GM19455 (cell line): Measurements from ENCODE around the gene ORM1.

ENCODE experiments used
- ATAC-seq: cut with Tn5 transposase; IDR thresholded peaks from one replicate; pipeline ENCODE4 v1.9.1; 2021; ENCODE audit not compliant: unreplicated experiment

The ORM1 gene

GRCh38 chr9:114341152-114341830 is 18.4 kb downstream of the ORM1 start:
- no peak for ATAC-seq

- no peak for ATAC-seq
Observed at GRCh38 chr9:114341991-114342390, 19.1 kb downstream of the ORM1 start.

DNA sequence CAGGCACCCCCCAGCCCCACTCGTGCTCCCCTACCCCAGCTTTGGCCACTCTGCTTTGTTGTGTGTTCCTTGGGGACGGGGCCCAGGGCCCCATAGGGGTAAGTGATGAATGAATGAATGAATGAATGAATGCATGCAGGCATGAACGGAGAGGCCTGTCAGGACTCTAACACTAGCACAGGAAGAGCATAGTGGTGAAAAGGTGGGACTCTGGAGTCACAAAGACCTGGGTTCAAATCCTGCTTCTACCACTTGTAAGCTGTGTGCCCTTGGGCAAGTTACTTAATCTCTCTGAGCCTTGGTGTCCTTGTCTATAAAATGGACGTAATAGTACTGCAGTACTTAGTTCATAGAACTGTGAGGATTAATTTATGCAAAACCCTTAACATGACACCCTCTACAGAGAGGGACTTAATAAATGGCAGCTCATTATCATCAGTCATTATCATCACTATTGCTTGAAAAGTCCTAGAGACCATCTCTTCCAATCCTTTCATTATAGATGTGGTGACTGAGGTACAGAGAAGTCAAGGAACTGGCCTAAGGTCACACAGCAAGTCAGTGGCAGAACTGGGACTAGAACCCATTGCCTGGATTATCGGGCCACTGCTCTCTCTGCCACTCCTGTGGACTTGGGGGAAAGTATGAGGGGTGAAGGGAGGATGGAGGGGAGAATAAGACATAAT is 20.0 kb downstream of the ORM1 start:
- no peak for ATAC-seq

DNA sequence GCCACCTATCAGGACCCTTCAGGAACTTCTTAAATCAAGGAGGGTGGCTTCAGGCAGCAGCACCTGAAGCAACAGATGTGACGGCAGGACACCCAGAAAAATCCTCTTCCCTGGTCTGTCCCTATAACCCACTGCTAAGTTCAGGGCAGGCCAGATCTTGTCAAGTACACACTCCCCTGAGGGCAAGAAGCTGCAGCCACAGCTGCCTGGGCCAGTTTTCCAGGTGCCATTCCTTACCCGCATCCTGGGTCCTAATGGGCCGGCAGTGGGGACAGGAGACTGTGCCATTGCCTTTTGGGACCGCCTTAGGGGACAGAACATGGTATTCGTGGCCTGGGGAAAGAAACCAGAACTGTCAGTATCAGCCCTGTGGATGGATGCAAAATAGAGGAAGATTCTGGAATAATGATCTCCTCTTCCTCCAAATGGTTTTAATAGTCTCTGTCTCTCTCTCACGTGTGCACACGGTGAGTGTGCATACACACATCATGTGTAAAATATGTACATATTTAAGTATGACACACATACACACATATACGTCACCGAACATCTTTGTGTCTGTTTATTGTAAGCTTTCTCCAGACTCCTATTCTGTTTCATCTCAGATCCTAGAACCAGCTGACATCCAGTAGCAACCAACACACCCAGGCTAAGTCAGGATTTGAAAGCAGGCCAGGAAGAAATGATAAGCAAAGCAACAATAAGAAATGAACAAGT is 20.7 kb downstream of the ORM1 start:
- ATAC-seq: no peak

DNA sequence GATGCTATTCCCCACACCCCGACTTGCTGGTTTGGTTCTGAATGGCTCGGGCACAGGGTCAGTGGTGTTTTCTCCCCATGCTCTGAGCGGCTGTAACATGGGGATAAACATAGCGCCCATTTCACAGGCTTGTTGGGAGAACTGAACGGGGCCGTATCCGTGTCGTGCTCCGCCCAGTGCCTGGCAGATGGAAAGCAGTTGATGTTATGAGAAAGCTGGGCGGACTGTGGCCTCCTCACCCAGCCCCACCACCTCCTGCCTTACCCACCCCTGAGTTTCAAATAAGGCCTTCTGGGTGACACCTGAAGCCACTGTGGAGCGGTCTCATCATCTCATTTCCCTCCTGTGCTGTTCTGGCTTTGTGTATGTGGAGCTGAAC is 21.3 kb downstream of the ORM1 start:
- ATAC-seq: no peak

- no peak for ATAC-seq
Observed at GRCh38 chr9:114344692-114345091, 21.8 kb downstream of the ORM1 start.

DNA sequence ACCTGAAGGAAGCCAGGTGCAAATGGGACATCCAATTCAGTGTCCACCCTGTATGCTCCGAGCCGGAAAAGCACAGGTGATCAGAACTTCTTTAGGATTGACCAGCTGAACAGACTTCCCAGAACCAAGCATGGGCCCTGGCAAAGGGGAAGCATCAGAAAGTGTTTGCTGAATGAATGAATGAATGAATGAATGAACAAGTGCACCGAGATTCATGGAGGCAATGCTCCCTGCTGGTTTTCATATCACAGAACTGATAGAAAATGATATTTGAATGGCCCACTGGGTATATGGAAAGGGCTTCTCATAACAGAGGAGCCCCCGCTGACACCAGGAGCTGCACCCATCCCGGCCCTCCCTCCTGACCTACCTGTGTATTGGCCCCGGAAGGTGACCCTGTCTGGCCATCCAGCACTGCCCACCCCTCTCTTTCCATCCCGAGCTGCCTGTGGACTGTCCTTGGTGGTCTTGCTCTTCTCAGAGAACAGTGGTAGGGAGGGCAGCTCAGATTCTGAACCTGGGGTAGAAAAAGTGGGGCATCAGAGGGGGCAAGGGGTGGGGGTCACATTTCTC is 22.7 kb downstream of the ORM1 start:
- no peak for ATAC-seq

- ATAC-seq: no peak
Observed at GRCh38 chr9:114346146-114346545, 23.2 kb downstream of the ORM1 start.

- no peak for ATAC-seq
Observed at GRCh38 chr9:114347675-114348074, 24.8 kb downstream of the ORM1 start.

DNA sequence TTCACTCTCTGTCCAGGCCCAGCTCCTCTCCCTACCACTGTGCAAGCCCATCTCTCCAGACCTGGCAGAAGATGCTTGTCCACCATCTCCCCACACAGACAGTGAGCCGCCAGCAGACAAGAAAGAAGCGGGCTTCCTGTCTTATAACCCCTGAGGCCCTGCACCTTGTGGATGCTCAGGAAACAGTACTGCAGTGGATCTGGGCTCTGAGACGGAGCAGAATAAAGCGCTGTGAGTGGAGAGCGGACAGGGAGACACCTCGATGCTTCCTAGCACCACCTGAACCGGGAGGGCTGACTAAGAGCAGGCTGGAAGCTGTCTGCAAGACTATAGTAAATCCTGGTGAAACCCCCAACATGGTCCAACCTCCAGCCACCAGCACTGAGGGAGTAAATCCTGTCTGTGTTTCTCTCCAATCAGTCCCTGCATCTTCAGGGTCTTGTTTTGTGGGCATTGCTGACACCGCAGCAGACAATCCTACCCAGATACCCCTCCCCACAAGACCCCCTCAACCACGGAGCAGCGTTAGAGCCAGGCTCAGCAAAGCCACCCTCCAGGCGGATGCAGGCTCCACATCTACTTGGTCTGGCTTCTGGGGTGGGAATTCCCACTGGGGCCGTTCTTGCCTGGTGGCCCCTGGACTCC is 25.5 kb downstream of the ORM1 start:
- no peak for ATAC-seq

DNA sequence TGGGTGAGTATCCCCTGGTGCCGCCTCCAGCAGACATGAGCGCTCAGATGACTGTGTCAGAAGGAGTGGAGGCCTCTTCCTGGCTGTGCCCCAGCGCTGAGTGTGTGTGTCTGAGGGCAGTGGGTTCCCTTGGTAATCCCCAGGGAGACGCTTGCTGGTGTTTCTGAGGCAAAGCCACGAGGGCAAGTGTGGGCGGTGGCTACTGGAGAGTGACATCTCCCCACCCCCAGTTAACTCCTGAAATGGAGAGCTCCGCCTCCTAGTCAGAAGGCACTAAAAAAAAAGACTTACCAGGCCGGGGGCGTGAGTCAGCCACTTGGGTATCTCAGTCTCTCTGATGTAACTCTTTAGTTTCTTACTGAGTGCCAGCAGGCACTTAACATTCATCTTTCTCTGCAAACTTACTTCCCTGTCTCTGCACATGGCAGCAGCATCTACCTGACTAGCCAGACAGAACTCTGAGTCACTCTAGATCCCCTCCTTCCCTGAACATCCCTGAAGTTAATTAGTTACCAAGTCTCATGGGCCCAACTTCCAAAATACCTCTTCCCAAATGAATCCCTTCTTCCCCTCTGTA is 26.1 kb downstream of the ORM1 start:
- peak; percentile 88 for ATAC-seq

- no peak for ATAC-seq
Observed at GRCh38 chr9:114349713-114350480, 27.0 kb downstream of the ORM1 start.

GRCh38 chr9:114350636-114351401 is 27.9 kb downstream of the ORM1 start:
- no peak for ATAC-seq

- ATAC-seq: no peak
Observed at GRCh38 chr9:114351932-114352331, 29.0 kb downstream of the ORM1 start.

DNA sequence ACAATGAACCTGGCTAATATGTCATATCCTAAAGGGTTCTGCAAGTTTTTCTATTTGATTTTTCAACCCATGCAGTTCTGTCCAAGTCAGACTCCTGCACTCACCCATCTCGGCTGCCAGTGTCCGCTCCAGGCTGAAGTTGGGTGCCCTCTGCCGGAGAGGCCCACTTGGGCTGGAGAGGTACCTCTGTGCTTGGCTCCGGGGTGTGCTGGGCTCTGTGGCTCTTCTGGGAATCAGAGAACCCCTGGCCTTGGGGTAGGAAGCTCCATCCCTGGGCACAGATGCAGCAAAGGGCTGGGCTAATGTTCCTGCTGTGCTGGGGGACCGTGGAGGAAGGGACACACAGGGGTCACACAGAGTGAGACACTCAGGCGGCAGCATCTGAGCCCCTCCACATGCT is 32.9 kb downstream of the ORM1 start:
- ATAC-seq: no peak

- no peak for ATAC-seq
Observed at GRCh38 chr9:114356792-114357191, 33.9 kb downstream of the ORM1 start.

DNA sequence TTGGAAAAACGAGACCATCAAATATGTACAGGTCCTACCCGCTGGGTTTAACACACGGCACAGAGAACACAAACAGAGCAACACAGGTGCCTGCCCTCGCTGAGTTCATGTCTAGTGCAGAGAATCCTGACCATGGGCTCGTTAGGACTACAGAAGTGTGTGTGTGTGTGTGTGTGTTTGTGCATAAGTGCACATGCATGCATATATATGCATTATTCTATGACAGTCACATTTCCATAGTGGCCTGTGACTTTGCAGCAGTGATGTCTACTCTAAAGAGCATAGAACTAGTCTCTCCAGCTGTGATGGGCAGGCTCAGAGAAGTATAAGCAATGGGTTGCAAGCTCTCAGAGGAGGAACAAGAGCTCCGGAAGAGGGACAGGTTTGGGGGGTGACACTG is 34.5 kb downstream of the ORM1 start:
- no peak for ATAC-seq

DNA sequence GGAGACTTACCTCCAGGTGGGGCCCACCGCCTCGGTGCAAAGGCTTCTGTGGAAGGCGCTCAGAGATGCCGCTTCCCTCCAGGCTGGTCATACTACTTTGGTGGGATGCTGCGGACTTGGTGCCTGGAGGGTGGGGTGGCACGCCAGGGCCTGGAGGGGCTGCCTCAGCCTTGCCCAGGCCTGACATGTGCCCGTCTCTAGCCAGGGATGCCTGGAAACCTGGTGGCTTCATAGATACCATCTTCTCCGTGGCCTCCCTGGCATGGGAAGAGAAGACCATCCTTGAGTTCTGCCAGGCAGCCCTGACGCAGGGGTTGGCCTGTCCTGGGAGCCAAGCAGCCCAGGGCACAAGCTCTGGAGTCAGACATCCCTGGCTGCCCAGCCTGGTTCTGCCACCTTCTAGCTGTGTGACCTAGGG is 35.0 kb downstream of the ORM1 start:
- ATAC-seq: no peak

GRCh38 chr9:114359801-114360200 is 36.9 kb downstream of the ORM1 start:
- ATAC-seq: no peak

DNA sequence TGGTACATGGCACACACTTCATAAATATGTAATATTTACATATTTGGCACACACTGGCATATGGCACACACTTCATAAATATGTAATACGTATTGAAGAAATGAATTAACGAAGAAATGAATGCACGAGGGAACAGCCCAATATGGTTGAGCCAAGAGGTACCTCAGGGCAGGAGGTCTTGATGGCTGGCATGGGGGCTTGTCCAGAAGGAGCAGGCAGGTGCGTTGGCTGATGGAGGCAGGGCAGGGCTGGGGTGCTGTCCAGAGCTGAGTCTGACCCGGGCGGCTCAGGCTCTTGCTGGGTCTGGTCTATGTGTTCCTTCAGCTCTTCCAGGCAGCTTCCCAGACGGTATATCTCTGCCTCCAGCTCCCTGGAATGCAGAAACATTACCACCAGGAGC is 38.6 kb downstream of the ORM1 start:
- no peak for ATAC-seq
